Measurements from ENCODE around the gene NRAP. TPM values are rescaled to one million over a fixed set of nuclear protein-coding genes. Genes with fewer than 3 reads are reported as not detected.
A peak's percentile ranks its signal among the peaks of the same experiment; 100 is the strongest.

The NRAP gene
- total and polyA plus RNA-seq, 2 of the 8 experiments (the other 6 are each of a cell fraction or from before 2014, with no cell fraction given): not detected

GRCh38 chr10:113712024-113712423, 48.2 kb upstream of the NRAP start:
- 88% methylated on average over 3 of the region's 3 CpGs; no CpG with 5 or more reads in 1 of the 2 experiments for WGBS, 2 experiments (ENCODE audit: extremely low coverage in 1 of 2, insufficient coverage in 1 of 2, insufficient read length in 1 of 2, insufficient replicate concordance in 2 of 2, low coverage in 1 of 2, low lambda C conversion rate in 2 of 2, missing lambda C conversion rate in 1 of 2)
- Histone ChIP-seq H3K27me3 (replicated peaks in 1 of 4; ENCODE audit: control insufficient read depth in 3 of 4, extremely low read depth in 1 of 4, insufficient read depth in 3 of 4, low read length in 3 of 4) (no peaks in the 10 kb centered on the region), H2BK120ac (replicated peaks; ENCODE audit: low read depth, low read length) (no peak overlapping the region), H4K91ac (replicated peaks; ENCODE audit: insufficient read length, low read length) (no peak overlapping the region), H3K36me3 (ENCODE audit: control insufficient read depth in 2 of 4, insufficient read depth in 4 of 4, low read length in 3 of 4) (no peaks in the 10 kb centered on the region), H4K5ac (ENCODE audit: insufficient read length, low read depth, low read length) (no peak overlapping the region), H3K4me1 (replicated peaks in 1 of 4; ENCODE audit: control insufficient read depth in 3 of 4, insufficient read depth in 4 of 4, low read length in 3 of 4) (peaks cover 3 to 21% (median 15%) of the 10 kb centered on the region in 4 experiments; a peak in 6 of 7 replicates), H2AK5ac (ENCODE audit: low read depth, low read length) (no peak overlapping the region), H2BK12ac (ENCODE audit: low read depth, low read length) (peak overlapping the region; percentile 46; the same call in 1 of the 2 replicates), H3K18ac (ENCODE audit: extremely low read depth, low read length) (no peak overlapping the region), H3K4ac (replicated peaks; ENCODE audit: insufficient read length, low read depth, low read length) (no peak overlapping the region), H3K56ac (replicated peaks; ENCODE audit: insufficient read length, low read depth, low read length) (no peak overlapping the region), H3K9me3 (ENCODE audit: insufficient read depth in 2 of 2, low read depth in 1 of 2, low read length in 1 of 2) (no peaks in the 10 kb centered on the region), H2BK5ac (ENCODE audit: low read depth, low read length) (no peak overlapping the region; the same call in 1 of the 2 replicates), H3K79me2 (ENCODE audit: control insufficient read depth in 1 of 2, insufficient read depth in 2 of 2, low read length in 2 of 2) (no peaks in the 10 kb centered on the region), H3K4me3 (ENCODE audit: extremely low read depth in 1 of 4, insufficient read depth in 2 of 4, low read depth in 3 of 4, low read length in 4 of 4) (peak overlapping the region in 1 of 4 experiments; percentile 12; a peak in 1 of 8 replicates), H4K8ac (ENCODE audit: extremely low read depth, insufficient read depth, low read length) (no peak overlapping the region), H3K23me2 (ENCODE audit: low read depth, low read length) (no peaks in the 10 kb centered on the region), H3K9ac (replicated peaks in 1 of 4; ENCODE audit: extremely low read depth in 1 of 4, low read depth in 3 of 4, low read length in 3 of 4) (no peak overlapping the region; a peak in 1 of 7 replicates), H3K27ac (ENCODE audit: low read depth, low read length) (no peak overlapping the region), H3K14ac (ENCODE audit: insufficient read length) (no peak overlapping the region), H3K79me1 (ENCODE audit: low read depth, low read length) (no peaks in the 10 kb centered on the region), H2BK20ac (ENCODE audit: low read length) (no peak overlapping the region), H3K4me2 (ENCODE audit: insufficient read depth in 1 of 2, low read depth in 2 of 2, low read length in 2 of 2) (0 out of 4 replicates have a peak overlapping the region, but pooled peaks of 1 of the 2 experiments have one; percentile 45), H3K23ac (ENCODE audit: insufficient read length) (no peak overlapping the region), H2AFZ (ENCODE audit: low read length) (no peak overlapping the region), H2BK15ac (ENCODE audit: low read length) (0 out of 2 replicates have a peak overlapping the region, but pooled peaks have one; percentile 55), H4K20me1 (replicated peaks in 1 of 2; ENCODE audit: control insufficient read depth in 1 of 2, insufficient read depth in 2 of 2, low read length in 2 of 2) (no peaks in the 10 kb centered on the region)
- no peak for DNase-seq (ENCODE audit: low read depth in 1 of 2, low spot score in 2 of 2)
- CTCF ChIA-PET (ENCODE audit: partially characterized antibody): interaction anchor here (1.1 to 1.8 kb wide), 3 partner anchors 10 to 384 kb away, joined by 3 to 5 read pairs (median 4); no protein-coding TSS in a partner anchor
- POLR2A ChIA-PET (ENCODE audit: partially characterized antibody): no interaction called here
- FAIRE-seq: no peak
- TF ChIP-seq YY1 (IDR thresholded peaks at IDR 0.05; ENCODE audit: low read depth, low read length): no peak
- TF ChIP-seq CTCF (IDR thresholded peaks at IDR 0.05; ENCODE audit: control extremely low read depth in 1 of 3, insufficient read depth in 1 of 3, low read depth in 1 of 3, low read length in 3 of 3): no peak
- no peak for TF ChIP-seq CHD2 (IDR thresholded peaks at IDR 0.05; ENCODE audit: low read length)
- no peak for TF ChIP-seq EP300 (IDR thresholded peaks at IDR 0.05; ENCODE audit: borderline replicate concordance in 1 of 2, low read depth in 2 of 2, low read length in 2 of 2)
- TF ChIP-seq TBP (IDR thresholded peaks at IDR 0.05; ENCODE audit: low read depth, low read length): no peak
- TF ChIP-seq KDM1A (IDR thresholded peaks at IDR 0.05; ENCODE audit: borderline replicate concordance, low read length): no peak
- no peak for TF ChIP-seq SAP30 (IDR thresholded peaks at IDR 0.05; ENCODE audit: insufficient read depth, insufficient replicate concordance, low read length)
